ENCODE data around the gene TRAPPC11.

GRCh38 chr4:183758758-183759447 is 99.8 kb downstream of the TRAPPC11 start:
- TF ChIP-seq POLR2A (IDR thresholded peaks at IDR 0.05; ENCODE audit: low read depth, low read length) (no peak), TAF1 (IDR thresholded peaks at IDR 0.05; ENCODE audit: borderline replicate concordance, low read depth, low read length) (no peak)
